ENCODE measurements around the gene IYD.
"Not testable (repeated sequence)": the region's sequence is repeated elsewhere in the genome, so short reads cannot be mapped to it uniquely, and the experiment has no call there.

The IYD gene

DNA sequence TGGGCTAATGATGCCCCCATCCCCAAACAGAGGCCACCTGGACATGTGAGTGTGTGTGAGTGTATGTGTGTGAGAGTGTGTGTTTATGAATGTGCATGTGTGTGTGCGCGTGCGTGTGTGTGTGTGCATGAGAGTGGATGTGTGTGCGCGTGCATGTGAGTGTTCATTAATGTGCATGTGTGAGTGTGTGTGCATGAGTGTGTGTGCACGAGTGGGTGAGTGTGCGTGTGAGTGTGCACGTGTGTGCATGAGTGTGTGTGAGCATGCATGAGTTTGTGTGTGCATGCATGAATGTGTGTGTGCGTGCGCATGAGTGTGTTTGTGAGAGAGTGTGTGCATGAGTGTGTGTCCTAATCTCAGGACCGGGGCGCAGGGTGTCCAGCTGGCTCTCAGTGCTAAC lies 1.3 kb downstream of the IYD start:
- CTCF ChIA-PET: interaction anchor here (1.3 to 2.0 kb wide), 2 partner anchors 11 to 299 kb away, joined by 3 to 5 read pairs; no protein-coding TSS in a partner anchor
- TF ChIP-seq, protein P1, sequence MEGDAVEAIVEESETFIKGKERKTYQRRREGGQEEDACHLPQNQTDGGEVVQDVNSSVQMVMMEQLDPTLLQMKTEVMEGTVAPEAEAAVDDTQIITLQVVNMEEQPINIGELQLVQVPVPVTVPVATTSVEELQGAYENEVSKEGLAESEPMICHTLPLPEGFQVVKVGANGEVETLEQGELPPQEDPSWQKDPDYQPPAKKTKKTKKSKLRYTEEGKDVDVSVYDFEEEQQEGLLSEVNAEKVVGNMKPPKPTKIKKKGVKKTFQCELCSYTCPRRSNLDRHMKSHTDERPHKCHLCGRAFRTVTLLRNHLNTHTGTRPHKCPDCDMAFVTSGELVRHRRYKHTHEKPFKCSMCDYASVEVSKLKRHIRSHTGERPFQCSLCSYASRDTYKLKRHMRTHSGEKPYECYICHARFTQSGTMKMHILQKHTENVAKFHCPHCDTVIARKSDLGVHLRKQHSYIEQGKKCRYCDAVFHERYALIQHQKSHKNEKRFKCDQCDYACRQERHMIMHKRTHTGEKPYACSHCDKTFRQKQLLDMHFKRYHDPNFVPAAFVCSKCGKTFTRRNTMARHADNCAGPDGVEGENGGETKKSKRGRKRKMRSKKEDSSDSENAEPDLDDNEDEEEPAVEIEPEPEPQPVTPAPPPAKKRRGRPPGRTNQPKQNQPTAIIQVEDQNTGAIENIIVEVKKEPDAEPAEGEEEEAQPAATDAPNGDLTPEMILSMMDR (IDR thresholded peaks at IDR 0.05; ENCODE audit: control extremely low read depth, extremely low read depth, low read depth, missing control alignments): no peak
- POLR2A ChIA-PET: no interaction called here
- no peak for DNase-seq (ENCODE audit: extremely low spot score)

DNA sequence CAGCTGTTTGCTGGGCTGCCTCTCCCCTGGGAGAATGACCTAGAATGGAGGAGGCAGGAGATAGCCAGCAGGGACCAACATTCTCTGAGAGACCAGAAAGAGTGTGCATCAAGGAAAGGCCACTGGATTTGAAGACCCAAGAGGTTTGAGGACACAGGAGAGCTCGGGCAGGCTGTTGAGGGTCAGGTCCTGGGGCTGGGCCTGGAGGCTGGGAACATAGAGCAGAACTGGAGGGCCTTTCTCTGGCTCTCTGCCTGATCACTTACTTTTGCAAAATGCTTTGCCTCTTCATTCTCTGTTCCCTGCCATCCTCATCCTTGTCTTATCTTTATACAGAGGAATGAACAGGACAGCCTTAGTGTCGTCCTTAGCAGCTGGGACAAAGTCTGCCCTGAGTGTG lies 2.5 kb downstream of the IYD start:
- POLR2A ChIA-PET: no interaction called here
- TF ChIP-seq, protein P1 (IDR thresholded peaks at IDR 0.05; ENCODE audit: control extremely low read depth, extremely low read depth, low read depth, missing control alignments): no peak
- DNase-seq (ENCODE audit: extremely low spot score): no peak
- CTCF ChIA-PET: interaction anchor here (1.3 kb wide), 1 partner anchor 12 kb away, joined by 3 read pairs; no protein-coding TSS in a partner anchor

DNA sequence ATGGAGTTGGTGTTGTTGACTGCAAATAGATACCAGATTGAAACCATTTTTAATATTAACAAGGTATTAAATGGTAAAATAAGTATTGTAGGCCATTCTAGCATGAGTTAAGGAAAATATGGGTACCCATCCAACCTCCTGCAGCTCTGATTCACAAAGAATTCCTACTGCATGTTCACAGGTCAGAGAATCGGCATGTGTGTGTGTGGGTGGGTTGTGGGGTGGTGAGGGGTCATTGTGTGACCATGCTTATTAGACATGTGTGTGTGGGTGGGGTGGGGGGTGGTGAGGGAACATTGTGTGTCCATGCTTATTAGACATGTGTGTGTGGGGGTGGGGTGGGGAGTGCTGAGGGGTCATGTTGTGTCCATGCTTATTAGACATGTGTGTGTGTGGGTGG lies 3.2 kb downstream of the IYD start:
- TF ChIP-seq, protein P1 (IDR thresholded peaks at IDR 0.05; ENCODE audit: control extremely low read depth, extremely low read depth, low read depth, missing control alignments): no peak
- ChIA-PET POLR2A (no interaction called here), CTCF (no interaction called here)
- no peak for DNase-seq (ENCODE audit: extremely low spot score)

DNA sequence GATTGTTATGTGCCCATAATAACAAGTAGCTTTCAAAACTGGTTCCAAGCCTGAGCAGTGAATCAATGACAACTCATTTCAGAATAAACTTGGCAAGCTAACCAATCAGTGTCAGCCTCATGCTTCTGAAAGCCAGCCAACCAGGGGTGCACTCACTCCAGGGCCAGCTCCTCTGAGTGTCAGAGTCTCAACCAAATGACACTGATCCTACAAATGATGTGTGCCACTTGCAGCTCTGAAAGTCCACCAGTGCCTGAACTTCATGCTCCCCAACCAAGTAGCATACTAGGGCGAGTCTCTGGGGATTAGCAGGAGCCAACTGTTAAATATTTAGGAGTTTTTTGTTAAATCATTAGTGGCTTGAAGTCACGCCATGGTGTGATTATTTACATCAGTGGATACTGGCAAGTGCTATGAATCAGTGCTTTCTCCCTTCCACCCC lies 4.5 kb downstream of the IYD start:
- CTCF ChIA-PET: interaction anchor here (1.9 kb wide), 1 partner anchor 22 kb away, joined by 7 read pairs; no protein-coding TSS in a partner anchor
- POLR2A ChIA-PET: no interaction called here
- DNase-seq (ENCODE audit: extremely low spot score): no peak
- TF ChIP-seq, protein P1 (IDR thresholded peaks at IDR 0.05; ENCODE audit: control extremely low read depth, extremely low read depth, low read depth, missing control alignments): no peak

DNA sequence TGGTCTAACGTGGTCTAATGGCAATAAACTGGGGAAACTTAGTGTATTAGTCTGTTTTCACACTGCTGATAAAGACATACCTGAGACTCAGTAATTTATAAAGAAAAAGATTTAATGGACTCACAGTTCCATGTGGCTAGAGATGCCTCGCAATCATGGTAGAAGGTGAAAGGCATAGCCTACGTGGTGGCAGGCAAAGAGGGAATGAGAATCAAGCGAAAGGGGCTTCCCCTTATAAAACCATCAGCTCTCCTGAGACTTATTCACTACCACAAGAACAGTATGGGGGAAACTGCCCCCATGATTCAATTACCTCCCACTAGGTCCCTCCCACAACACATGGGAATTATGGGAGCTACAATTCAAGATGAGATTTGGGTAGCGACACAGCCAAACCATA lies 5.5 kb downstream of the IYD start:
- POLR2A ChIA-PET; DNase-seq (ENCODE audit: extremely low spot score): not testable (repeated sequence)
- CTCF ChIA-PET: interaction anchor here (1.9 kb wide), 1 partner anchor 21 kb away, joined by 7 read pairs; no protein-coding TSS in a partner anchor

DNA sequence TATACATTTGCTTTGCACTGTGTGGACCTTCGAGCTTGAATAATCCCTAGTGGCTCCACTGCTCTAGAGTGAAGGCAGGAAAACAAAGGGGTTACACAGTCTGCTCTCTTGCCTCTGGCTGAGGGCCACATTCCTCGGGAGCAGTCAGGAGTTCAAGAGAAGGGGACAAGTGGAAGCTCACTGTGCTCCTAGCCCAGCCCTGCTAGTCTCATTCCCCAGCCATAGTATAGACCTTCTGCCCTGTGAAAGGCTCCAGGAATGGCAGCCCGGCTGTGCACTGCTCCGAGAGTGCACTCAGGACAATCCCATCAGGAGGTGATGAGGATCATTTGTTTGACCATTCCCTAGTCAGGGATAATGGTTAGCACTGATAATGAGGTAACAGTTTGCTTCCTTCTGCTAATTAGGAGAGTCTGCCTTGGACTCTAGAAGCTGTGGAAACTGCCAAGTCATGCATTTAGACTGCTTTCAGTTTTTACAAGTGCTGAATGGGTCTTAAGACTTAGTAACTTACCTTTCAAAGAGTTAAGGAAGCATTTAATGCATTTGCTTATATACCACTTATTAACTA lies 8.5 kb downstream of the IYD start:
- POLR2A ChIA-PET: no interaction called here
- DNase-seq (ENCODE audit: extremely low spot score): no peak
- CTCF ChIA-PET: no interaction called here
- TF ChIP-seq, protein P1 (IDR thresholded peaks at IDR 0.05; ENCODE audit: control extremely low read depth, extremely low read depth, low read depth, missing control alignments): no peak

DNA sequence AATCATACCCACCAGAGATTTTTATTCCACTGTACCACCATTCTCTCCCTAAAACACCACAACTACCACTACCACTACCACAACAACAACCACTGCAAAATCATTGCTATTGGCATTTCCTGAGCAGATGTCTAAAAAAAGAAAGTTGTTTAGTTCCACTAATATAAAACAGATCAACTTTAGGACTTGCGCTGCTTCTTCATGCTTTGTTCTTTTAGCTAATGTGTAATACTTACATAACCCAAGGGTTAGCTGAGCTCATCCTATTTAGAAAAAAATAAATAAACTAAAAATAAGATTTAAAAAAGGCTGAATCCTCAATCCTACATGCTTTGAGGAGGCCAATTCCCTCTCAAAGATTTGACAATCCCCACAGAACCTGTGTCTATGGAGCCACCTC lies 11.4 kb downstream of the IYD start:
- TF ChIP-seq, protein P1 (IDR thresholded peaks at IDR 0.05; ENCODE audit: control extremely low read depth, extremely low read depth, low read depth, missing control alignments): no peak
- no peak for DNase-seq (ENCODE audit: extremely low spot score)
- POLR2A ChIA-PET: no interaction called here
- CTCF ChIA-PET: interaction anchor here (3.5 kb wide), 1 partner anchor 15 kb away, joined by 11 read pairs; no protein-coding TSS in a partner anchor

All from GM10248 (cell line).